ENCODE results near the gene SAMD10.
"Not testable (repeated sequence)": the region's sequence is repeated elsewhere in the genome, so short reads cannot be mapped to it uniquely, and the experiment has no call there.

Gene SAMD10

GRCh38 chr20:63940071-63940471 is 39.4 kb downstream of the SAMD10 start:
- DNase-seq, result no peak

GRCh38 chr20:63939061-63939935 is 40.1 kb downstream of the SAMD10 start:
- DNase-seq, result no peak

DNA sequence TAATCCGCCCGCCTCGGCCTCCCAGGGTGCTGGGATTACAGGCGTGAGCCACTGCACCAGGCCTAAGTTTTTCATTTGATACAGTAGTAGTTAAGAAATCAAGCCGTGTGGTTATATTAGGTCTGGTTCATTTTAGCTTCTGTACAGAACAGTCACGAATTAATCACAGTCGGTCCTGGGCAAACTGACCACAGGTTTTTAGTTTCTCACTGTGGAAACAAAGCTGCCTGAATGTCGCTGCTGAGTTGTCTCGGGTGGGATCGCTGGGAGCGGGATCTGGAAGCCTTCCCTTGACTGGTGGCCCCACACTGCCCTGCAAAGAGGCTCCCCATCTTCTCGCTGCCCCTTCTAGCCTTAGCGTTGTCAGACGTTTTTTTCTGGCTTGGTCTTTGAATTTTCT is 41.8 kb downstream of the SAMD10 start:
- no peak for DNase-seq

DNA sequence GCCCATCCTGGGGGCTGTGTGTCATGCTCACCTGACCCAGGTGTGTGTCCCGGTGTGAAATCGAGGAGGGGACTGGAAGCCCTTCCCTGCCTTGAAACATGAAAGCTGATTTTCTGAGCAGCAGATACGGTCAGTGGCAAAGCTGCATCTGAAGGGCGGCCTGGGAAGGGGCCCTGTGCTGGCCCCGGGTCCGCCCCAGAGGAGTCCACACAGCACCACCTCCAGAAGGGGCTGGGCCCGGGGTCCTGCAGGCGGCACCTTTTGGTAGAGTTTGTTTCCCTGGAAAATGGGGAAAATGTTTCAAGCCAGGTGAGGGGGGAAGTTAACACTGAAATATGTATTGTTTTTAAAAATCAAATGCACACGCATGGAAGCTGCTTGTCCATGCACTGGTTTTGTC is 44.0 kb downstream of the SAMD10 start:
- DNase-seq, result no peak

- no peak for DNase-seq
Measured at GRCh38 chr20:63934271-63935068, 45.0 kb downstream of the SAMD10 start.

DNA sequence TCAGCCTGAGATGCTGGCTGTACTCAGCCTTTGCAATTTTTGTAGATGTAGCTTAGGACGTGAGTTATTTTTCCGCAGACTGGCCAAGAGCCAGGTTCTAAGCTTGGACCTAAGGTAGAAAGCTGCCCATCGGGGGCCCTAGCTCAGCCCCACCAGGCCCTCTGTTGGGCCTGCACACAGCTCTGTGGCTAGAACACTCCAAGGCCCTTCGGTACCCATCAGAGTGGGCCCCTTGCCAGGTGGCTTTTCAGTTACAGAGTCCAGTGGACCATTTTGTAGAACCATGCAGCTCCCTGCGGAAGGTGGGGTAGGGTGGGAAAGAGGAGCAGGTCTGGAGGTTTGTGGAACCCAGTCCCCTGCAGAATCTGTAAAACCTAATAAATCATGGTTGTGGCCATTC is 45.8 kb downstream of the SAMD10 start:
- DNase-seq, result no peak

DNA sequence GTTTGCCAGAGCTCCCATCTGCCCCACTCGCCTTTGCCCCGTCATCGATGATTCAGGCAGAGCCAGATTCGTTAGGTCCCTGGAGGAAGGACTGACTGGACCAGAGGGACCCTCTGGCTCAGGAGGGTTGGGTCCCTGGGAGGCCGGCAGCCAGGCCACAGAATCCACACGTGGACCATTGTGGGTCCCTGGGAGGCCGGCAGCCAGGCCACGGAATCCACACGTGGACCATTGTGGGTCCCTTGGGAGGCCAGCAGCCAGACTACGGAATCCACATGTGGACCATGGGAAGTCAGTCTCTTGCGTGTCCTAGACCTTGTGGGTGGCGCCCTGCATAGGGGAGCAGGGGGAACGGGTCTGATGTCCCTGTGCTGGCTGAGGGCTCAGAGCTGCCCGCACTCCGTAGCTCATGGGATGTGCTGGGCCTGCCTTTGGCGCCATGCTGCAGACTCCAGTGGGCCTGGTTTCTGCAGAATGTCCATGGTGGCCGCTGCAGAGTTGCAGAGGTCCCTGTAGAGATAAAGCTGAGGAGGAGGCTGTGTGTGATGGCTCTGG is 46.8 kb downstream of the SAMD10 start:
- DNase-seq, result no peak

GRCh38 chr20:63931735-63932134 is 47.7 kb downstream of the SAMD10 start:
- DNase-seq, result no peak

GRCh38 chr20:63930971-63931553 is 48.4 kb downstream of the SAMD10 start:
- DNase-seq, result no peak

DNA sequence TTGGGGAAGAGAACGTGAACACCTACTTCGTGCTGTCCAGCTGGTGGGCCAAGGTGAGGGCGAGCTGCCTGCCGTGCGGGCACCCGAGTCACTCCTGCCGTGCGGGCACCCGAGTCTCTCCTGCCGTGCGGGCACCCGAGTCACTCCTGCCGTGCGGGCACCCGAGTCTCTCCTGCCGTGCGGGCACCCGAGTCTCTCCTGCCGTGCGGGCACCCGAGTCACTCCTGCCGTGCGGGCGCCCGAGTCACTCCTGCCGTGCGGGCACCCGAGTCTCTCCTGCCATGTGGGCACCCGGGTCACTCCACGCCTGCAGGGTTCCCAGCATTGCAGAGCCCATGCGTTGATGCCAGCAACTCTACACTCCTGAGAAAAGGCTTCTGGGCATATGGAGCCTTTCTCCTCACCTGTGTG is 50.0 kb downstream of the SAMD10 start:
- not testable (repeated sequence) for DNase-seq

- DNase-seq, result no peak
Measured at GRCh38 chr20:63929071-63929470, 50.4 kb downstream of the SAMD10 start.

DNA sequence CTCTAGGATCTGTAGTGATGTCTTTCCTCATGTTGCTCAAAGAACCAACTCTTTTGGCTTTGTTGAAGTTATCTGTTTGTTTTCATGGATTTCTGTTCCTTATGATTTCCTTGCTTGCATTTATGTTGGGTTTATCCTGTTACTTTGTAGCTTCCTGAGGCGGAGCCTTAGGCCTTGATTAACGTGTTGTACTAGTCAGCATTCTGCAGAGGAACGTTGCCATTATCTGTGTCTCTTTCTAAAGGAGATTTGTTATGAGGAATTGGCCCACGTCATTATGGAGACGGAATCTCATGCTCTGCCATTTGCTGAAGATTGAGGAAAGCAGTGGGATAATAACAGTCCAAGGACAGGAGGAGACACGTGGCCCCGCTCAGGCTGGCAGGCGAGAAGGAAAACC is 53.1 kb downstream of the SAMD10 start:
- DNase-seq, result no peak

- no peak for DNase-seq
Measured at GRCh38 chr20:63924241-63924640, 55.2 kb downstream of the SAMD10 start.

Measured in SW 1271 (cell line).